Neural cell (in vitro differentiated cells): ENCODE results near the gene AGRP. TPM values are rescaled to one million over a fixed set of nuclear protein-coding genes. Genes with fewer than 3 reads are reported as not detected.

Experiments
- H2AFZ ChIP-seq: fragments of 200-600, 300-800 bp; sonication (generic), shearing (Covaris generic); 2 replicates; pipeline ENCODE4 v1.6.0; 2014; ENCODE audit warnings: low read depth, mild to moderate bottlenecking, antibody characterized with exemption, low read length, moderate library complexity
- H3F3A ChIP-seq: fragments of 200-600 bp; shearing (Covaris generic); 2 replicates; pipeline ENCODE4 v1.6.1; 2016; ENCODE audit warnings: mild to moderate bottlenecking, moderate library complexity, mixed read lengths, antibody characterized with exemption, low read length; ENCODE audit not compliant: insufficient read depth, poor library complexity, severe bottlenecking
- H3K27ac ChIP-seq: fragments of 200-600, 300-800 bp; sonication (generic), shearing (Covaris generic); 2 replicates; pipeline ENCODE4 v1.5.1; 2014; ENCODE audit warnings: mild to moderate bottlenecking, low read length, moderate library complexity
- H3K27me3 ChIP-seq: fragments of 300-800, 200-600 bp; sonication (generic), shearing (Covaris generic); 2 replicates; pipeline ENCODE4 v1.6.0; 2014; ENCODE audit warnings: mild to moderate bottlenecking, low read depth, low read length, moderate library complexity; ENCODE audit not compliant: insufficient read depth
- H3K36me3 ChIP-seq: fragments of 300-800, 200-600 bp; sonication (generic), shearing (Covaris generic); 2 replicates; pipeline ENCODE4 v1.5.1; 2014; ENCODE audit warnings: mild to moderate bottlenecking, antibody characterized with exemption, low read length, moderate library complexity; ENCODE audit not compliant: insufficient read depth
- H3K4me2 ChIP-seq: fragments of 300-800, 200-600 bp; sonication (generic), shearing (Covaris generic); 2 replicates; pipeline ENCODE4 v1.6.0; 2014; ENCODE audit warnings: mild to moderate bottlenecking, low read length
- H3K4me3 ChIP-seq: fragments of 300-800, 200-600 bp; sonication (generic), shearing (Covaris generic); 2 replicates; pipeline ENCODE4 v1.5.1; 2014; ENCODE audit warnings: mild to moderate bottlenecking, low read length, moderate library complexity
- H3K79me2 ChIP-seq: fragments of 200-600 bp; shearing (Covaris generic); replicated peaks from 2 replicates; pipeline ENCODE4 v1.6.0; 2014; ENCODE audit warnings: mild to moderate bottlenecking, low read length, moderate library complexity; ENCODE audit not compliant: insufficient read depth
- H3K9ac ChIP-seq: fragments of 300-800, 200-600 bp; sonication (generic), shearing (Covaris generic); 2 replicates; pipeline ENCODE4 v1.6.1; 2016; ENCODE audit warnings: mild to moderate bottlenecking, low read length, mixed read lengths
- H3K9me2 ChIP-seq: fragments of 200-600 bp; shearing (Covaris generic); 2 replicates; pipeline ENCODE4 v1.6.1; 2016; ENCODE audit warnings: mild to moderate bottlenecking, low read length, mixed read lengths; ENCODE audit not compliant: insufficient read depth
- H3K9me3 ChIP-seq: fragments of 200-600, 300-800 bp; sonication (generic), shearing (Covaris generic); 2 replicates; pipeline ENCODE4 v1.6.1; 2016; ENCODE audit warnings: mild to moderate bottlenecking, mixed run types, low read length, moderate library complexity, mixed read lengths
- H4K20me1 ChIP-seq: fragments of 200-600 bp; shearing (Covaris generic); 2 replicates; pipeline ENCODE4 v1.6.1; 2016; ENCODE audit warnings: mild to moderate bottlenecking, mixed run types; ENCODE audit not compliant: insufficient read depth
- EP300 ChIP-seq: fragments of 450-650 bp; conservative IDR thresholded peaks from 2 replicates; pipeline ENCODE4 v1.6.1; 2014; ENCODE audit warnings: antibody characterized with exemption, mild to moderate bottlenecking, moderate library complexity; ENCODE audit not compliant: poor library complexity, severe bottlenecking
- EZH2 ChIP-seq: fragments of 200-600, 300-800 bp; shearing (Covaris generic), sonication (generic); IDR thresholded peaks from 2 replicates; pipeline ENCODE4 v1.6.1; 2014; ENCODE audit warnings: antibody characterized with exemption, low read length, borderline replicate concordance, mild to moderate bottlenecking; ENCODE audit not compliant: insufficient read depth, poor library complexity, severe bottlenecking
- MXI1 ChIP-seq: fragments of 450-650 bp; conservative IDR thresholded peaks from 2 replicates; pipeline ENCODE4 v1.6.1; 2014; ENCODE audit warnings: antibody characterized with exemption, mild to moderate bottlenecking; ENCODE audit not compliant: poor library complexity, severe bottlenecking
- POLR2AphosphoS5 ChIP-seq: IDR thresholded peaks from 2 replicates; pipeline ENCODE4 v1.6.1; 2012
- RAD21 ChIP-seq: fragments of 450-650 bp; conservative IDR thresholded peaks from 2 replicates; pipeline ENCODE4 v1.6.1; 2014; ENCODE audit warnings: antibody characterized with exemption, mild to moderate bottlenecking, moderate library complexity
- SMC3 ChIP-seq: fragments of 450-650 bp; conservative IDR thresholded peaks from 2 replicates; pipeline ENCODE4 v1.6.1; 2014; ENCODE audit warnings: antibody characterized with exemption, mild to moderate bottlenecking, moderate library complexity; ENCODE audit not compliant: poor library complexity
- TAF1 ChIP-seq: IDR thresholded peaks from 2 replicates; pipeline ENCODE4 v1.6.1; 2012; ENCODE audit warnings: low read depth
- polyA plus RNA-seq: library from polyadenylated mRNA; depleted of rRNA; stranded (reverse); fragments of >200 nt; gene quantifications from 2 replicates; pipeline ENCODE4 v1.2.3, GENCODE V29; 2014
- TF ChIP-seq, protein P1 (sequence below): fragments of 450-650 bp; IDR thresholded peaks from 2 replicates; pipeline ENCODE4 v1.5.1; 2014; ENCODE audit warnings: antibody characterized with exemption, mild to moderate bottlenecking, moderate library complexity; ENCODE audit not compliant: poor library complexity, severe bottlenecking
- TF ChIP-seq, protein P2 (sequence below): IDR thresholded peaks from 2 replicates; pipeline ENCODE4 v1.6.1; 2012; ENCODE audit warnings: borderline replicate concordance

The AGRP gene
- polyA plus RNA-seq, 1 donor from 2014 or later: not detected

DNA sequence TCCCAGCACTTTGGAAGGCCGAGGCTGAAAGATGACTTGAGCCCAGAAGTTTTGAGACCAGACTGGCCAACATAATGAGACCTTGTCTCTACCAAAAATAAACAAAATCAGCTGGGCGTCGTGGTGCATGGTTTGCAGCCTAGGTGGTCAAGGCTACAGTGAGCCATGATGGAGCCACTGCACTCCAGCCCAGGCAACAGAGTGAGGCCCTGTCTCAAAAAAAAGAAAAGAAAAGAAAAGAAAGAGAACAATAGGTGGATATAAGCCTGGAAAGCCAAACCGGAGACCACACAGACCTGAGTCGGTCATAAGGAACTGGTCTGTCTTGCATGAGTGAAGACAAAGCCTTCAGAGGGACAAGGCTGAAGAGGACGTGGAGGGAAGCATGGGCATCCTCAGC is 16.8 kb downstream of the AGRP start:
- Histone ChIP-seq H3K4me3 (no peak overlapping the region), H3K27ac (no peak overlapping the region), H3K79me2 (peaks cover 11% of the 10 kb centered on the region), H3K9me2 (no peaks in the 10 kb centered on the region), H3K4me2 (no peak overlapping the region), H3K9ac (no peak overlapping the region), H3K36me3 (no peaks in the 10 kb centered on the region), H3K9me3 (no peaks in the 10 kb centered on the region), H3K27me3 (no peaks in the 10 kb centered on the region), H2AFZ (no peak overlapping the region), H3F3A (no peaks in the 10 kb centered on the region), H4K20me1 (no peaks in the 10 kb centered on the region)
- no peak for TF ChIP-seq EZH2
- no peak for TF ChIP-seq POLR2AphosphoS5
- no peak for TF ChIP-seq EP300
- TF ChIP-seq, protein P1, sequence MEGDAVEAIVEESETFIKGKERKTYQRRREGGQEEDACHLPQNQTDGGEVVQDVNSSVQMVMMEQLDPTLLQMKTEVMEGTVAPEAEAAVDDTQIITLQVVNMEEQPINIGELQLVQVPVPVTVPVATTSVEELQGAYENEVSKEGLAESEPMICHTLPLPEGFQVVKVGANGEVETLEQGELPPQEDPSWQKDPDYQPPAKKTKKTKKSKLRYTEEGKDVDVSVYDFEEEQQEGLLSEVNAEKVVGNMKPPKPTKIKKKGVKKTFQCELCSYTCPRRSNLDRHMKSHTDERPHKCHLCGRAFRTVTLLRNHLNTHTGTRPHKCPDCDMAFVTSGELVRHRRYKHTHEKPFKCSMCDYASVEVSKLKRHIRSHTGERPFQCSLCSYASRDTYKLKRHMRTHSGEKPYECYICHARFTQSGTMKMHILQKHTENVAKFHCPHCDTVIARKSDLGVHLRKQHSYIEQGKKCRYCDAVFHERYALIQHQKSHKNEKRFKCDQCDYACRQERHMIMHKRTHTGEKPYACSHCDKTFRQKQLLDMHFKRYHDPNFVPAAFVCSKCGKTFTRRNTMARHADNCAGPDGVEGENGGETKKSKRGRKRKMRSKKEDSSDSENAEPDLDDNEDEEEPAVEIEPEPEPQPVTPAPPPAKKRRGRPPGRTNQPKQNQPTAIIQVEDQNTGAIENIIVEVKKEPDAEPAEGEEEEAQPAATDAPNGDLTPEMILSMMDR: no peak
- TF ChIP-seq SMC3: no peak
- TF ChIP-seq MXI1: no peak
- TF ChIP-seq RAD21: no peak
- TF ChIP-seq TAF1: no peak
- TF ChIP-seq, protein P2, sequence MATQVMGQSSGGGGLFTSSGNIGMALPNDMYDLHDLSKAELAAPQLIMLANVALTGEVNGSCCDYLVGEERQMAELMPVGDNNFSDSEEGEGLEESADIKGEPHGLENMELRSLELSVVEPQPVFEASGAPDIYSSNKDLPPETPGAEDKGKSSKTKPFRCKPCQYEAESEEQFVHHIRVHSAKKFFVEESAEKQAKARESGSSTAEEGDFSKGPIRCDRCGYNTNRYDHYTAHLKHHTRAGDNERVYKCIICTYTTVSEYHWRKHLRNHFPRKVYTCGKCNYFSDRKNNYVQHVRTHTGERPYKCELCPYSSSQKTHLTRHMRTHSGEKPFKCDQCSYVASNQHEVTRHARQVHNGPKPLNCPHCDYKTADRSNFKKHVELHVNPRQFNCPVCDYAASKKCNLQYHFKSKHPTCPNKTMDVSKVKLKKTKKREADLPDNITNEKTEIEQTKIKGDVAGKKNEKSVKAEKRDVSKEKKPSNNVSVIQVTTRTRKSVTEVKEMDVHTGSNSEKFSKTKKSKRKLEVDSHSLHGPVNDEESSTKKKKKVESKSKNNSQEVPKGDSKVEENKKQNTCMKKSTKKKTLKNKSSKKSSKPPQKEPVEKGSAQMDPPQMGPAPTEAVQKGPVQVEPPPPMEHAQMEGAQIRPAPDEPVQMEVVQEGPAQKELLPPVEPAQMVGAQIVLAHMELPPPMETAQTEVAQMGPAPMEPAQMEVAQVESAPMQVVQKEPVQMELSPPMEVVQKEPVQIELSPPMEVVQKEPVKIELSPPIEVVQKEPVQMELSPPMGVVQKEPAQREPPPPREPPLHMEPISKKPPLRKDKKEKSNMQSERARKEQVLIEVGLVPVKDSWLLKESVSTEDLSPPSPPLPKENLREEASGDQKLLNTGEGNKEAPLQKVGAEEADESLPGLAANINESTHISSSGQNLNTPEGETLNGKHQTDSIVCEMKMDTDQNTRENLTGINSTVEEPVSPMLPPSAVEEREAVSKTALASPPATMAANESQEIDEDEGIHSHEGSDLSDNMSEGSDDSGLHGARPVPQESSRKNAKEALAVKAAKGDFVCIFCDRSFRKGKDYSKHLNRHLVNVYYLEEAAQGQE: no peak

DNA sequence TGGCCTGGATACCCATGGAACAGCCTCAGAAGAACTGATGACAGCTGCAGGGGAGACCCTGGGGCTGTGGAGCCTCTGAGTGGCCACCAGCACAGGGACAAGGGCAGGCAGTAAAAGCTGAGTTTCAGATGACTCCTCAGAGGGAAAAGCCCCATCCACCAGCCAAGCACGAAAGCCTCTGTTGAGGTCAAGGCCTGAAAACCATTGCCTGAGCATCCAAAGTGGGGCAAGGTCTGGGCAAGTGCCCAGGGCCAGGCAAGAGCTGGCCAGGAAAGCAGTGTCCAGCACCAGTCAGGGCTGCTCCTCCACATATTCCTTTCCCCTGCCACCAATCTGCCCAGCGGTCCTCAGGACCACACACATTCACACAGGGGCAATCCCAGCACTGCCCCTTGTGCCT is 18.8 kb downstream of the AGRP start:
- Histone ChIP-seq H2AFZ (no peak overlapping the region), H3K36me3 (no peaks in the 10 kb centered on the region), H3K27ac (no peak overlapping the region), H3K4me3 (no peak overlapping the region), H3K79me2 (peaks cover 10% of the 10 kb centered on the region), H3F3A (no peaks in the 10 kb centered on the region), H3K4me2 (no peak overlapping the region), H3K27me3 (no peaks in the 10 kb centered on the region), H4K20me1 (no peaks in the 10 kb centered on the region), H3K9me2 (no peaks in the 10 kb centered on the region), H3K9me3 (no peaks in the 10 kb centered on the region), H3K9ac (no peak overlapping the region)
- no peak for TF ChIP-seq MXI1
- TF ChIP-seq EP300: no peak
- TF ChIP-seq, protein P1: no peak
- TF ChIP-seq, protein P2: no peak
- TF ChIP-seq POLR2AphosphoS5: no peak
- no peak for TF ChIP-seq SMC3
- TF ChIP-seq RAD21: no peak
- no peak for TF ChIP-seq EZH2
- no peak for TF ChIP-seq TAF1
